GM21360 (cell line): ENCODE measurements around the gene SPAG9.
A peak's percentile ranks its signal among the peaks of the same experiment; 100 is the strongest.
"Not testable (repeated sequence)": the region's sequence is repeated elsewhere in the genome, so short reads cannot be mapped to it uniquely, and the experiment has no call there.

Experiments
- ATAC-seq: cut with Tn5 transposase; IDR thresholded peaks from one replicate; pipeline ENCODE4 v1.9.1; 2021; ENCODE audit warnings: mild to moderate bottlenecking, moderate library complexity; ENCODE audit not compliant: unreplicated experiment

SPAG9 gene

DNA sequence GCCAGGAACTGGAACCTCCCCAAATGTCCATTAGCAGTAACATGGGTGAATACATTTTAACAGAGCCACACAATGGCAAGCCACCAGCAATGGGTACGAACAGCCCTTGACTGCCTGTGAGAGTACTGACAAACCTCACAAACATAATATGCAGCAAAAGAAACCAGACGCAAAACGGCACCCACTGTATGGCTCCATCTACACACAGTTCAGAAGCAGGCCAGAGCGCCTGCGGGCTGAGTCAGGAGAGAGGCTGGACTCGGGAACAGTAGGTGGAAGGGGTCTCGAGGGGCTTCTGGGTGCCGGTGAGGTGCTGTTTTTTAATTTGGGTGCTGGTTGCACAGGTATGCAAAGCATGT lies 177.1 kb downstream of the SPAG9 start:
- no peak for ATAC-seq

- not testable (repeated sequence) for ATAC-seq
These were observed 179.0 kb downstream of the SPAG9 start for GRCh38 chr17:50941676-50942048.

DNA sequence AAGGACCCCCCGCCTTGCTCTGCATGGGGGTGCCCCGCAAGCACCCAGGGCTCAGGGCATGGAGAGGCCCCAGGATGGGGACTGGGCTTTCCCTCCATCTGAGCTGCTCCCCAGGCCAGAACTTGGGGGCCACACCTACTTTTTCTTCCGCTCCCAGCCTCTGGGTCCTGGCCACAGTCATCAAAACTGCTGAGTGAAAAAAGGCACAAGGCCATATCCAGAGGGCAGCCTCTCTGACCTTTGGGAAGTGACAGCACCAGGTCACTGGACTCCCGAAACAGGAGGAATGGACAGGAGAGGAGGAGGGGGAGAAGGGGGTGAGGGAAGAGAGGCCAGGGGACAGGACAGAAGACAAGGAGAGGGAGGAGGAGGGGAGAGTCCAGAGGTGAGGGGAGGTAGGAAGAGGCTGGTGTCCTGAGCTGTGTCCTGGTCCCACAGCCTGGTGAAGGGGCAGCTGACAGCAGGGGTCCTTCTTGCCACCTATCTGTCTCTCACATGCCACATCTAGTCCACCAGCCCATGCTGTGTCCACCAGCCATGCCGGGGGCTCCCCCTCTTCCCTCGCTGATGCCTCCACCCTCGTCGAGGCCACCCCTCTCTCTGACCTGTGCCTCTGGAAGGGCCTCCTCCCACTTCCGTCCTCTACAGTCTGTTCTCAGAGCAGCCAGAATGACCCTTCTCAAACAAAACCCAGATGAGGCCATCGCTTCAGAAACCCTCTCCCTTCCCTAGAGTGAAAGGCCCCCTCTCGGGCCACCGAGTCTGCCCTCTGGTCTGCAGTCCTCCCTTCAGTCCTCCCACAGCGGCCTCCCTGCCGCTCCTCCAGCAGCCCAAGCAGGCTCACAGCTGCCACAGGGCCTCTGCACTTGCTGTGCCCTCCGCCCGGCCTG lies 180.6 kb downstream of the SPAG9 start:
- ATAC-seq, result no peak

- ATAC-seq, result no peak
These were observed 181.2 kb downstream of the SPAG9 start for GRCh38 chr17:50939542-50939794.

GRCh38 chr17:50938821-50939541 lies 181.7 kb downstream of the SPAG9 start:
- no peak for ATAC-seq

DNA sequence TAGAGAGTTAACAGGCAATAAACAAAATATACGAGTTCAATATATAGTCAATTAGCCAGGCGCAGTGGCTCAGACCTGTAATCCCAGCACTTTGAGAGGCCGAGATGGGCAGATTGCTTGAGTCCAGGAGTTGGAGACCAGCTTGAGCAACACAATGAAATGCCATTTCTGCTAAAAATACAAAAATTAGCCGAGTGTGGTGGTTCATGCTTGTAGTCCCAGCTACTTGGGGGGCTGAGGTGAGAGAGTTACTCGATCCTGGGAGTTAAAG lies 184.7 kb downstream of the SPAG9 start:
- ATAC-seq, result no peak

GRCh38 chr17:50935221-50935995 lies 185.3 kb downstream of the SPAG9 start:
- ATAC-seq, result no peak

DNA sequence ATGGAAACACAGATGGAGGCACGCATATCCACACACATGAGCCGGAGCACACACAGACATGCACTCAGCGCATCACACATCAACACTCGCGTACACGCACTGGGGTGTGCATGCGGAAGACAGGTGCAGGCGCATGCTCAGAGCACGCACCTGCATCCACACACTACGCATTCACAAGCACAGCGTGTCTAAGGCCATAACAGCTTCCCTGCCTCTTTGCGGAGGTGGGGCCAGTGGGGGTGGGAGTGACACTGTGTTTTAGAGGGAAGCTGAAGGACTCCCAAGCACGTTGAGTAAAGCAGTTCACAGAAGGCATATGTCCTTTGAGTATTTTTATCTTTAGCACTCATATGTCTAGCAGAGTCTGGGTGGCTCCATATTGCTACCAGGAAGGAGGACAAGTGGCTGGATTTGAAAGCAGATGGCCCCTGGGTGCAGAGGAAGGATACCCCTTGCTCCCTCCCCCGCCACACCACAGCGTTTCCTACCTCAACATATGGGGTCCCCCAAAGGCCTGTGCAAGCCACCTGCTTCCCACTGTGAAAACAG lies 185.9 kb downstream of the SPAG9 start:
- ATAC-seq, result no peak

- no peak for ATAC-seq
These were observed 186.5 kb downstream of the SPAG9 start for GRCh38 chr17:50934161-50934560.

DNA sequence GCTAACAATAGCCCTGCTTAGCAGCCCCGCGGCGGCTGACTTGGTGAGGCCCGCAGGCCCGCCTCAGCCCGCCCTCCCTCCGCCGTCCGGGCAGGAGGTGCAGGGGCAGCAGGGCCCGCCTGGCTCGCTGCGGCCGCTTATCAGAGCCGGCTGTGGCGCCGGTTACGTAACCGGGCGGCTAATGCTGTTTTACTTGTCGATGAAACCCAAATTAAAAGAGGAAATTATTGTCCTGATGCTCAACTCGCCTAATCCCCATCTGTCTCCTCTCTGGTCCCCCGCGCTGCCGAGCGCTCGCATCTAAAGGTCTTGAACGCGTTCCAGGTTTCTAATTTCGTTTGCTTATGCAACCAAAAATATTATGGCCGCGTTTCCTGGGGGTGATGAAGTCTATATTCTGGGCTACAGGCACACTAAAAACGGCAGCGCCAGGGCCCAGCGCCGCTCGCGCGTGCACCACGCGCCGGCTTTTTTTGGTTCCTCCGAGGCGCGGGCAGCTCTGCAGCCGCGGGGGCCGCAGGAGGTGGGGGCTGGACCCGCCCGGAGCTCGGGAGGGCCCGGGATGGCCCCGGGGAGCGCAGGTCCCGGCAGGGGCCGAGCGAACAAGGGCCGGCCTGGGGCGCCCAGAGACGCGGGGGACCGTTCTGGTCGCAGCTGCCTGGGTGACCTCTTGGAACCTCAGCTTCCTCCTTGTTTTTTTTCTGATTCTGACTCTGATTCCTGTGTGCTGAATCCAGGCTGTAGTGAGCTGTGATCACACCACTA lies 189.3 kb downstream of the SPAG9 start:
- peak; percentile 54 for ATAC-seq

DNA sequence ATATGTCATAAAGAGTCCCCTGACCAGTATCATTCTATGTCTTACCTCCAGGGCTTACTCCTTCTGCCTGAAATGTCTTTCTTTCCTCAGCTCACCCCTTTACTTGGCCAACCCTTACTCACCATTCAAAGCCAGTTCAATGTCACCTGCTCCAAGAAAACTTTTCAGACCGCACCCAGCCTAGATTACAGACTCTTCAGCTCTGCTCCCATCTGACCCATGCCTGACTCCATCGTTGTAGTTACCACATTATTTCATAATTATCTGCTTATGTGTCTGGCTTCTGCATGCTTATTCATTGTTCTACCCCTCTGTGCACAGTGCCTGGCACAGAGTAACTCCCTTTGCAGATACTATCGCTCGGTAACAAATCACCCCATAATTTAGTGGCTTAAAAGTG lies 192.0 kb downstream of the SPAG9 start:
- no peak for ATAC-seq

- ATAC-seq, result no peak
These were observed 193.4 kb downstream of the SPAG9 start for GRCh38 chr17:50927287-50927686.

- no peak for ATAC-seq
These were observed 194.1 kb downstream of the SPAG9 start for GRCh38 chr17:50926523-50926922.

- ATAC-seq, result no peak
These were observed 195.3 kb downstream of the SPAG9 start for GRCh38 chr17:50925296-50925891.

DNA sequence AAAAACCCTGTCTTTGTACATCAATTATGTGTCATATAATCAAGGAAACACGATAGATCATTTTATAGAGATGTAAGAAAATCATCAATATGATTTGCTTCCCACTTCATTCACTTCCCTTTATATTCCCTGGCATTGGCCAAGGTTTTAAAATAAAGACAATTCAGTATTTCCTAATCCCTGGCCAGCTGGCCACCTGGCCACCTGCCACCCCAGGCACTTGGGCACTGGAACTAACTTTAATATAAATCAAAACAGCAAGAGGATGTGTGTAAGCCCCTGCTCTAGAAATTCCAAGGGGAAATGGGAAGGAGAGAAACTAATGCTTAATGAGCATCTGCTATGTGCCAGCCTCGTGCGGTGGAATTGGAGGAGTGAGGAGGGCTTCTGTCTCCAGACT lies 195.9 kb downstream of the SPAG9 start:
- no peak for ATAC-seq

DNA sequence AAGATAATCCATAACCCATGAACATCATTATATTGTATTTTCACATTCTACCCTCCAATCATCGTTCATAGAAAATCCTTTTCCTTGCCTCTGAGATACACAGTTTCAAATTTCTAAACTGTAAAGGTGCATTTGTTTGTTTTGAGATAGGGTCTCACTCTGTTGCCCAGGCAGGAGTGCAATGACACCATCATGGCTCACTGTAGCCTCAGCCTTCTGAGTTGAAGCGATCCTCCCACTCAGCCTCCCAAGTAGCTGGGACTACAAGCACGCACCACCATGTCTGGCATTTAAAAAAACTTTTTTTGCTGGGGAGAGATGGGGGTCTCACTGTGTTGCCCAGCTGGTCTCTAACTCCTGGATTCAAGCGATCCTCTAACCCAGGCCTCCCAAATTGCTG lies 196.4 kb downstream of the SPAG9 start:
- ATAC-seq, result no peak

GRCh38 chr17:50923611-50924010 lies 197.1 kb downstream of the SPAG9 start:
- no peak for ATAC-seq

- ATAC-seq, result no peak
These were observed 197.8 kb downstream of the SPAG9 start for GRCh38 chr17:50922721-50923405.

DNA sequence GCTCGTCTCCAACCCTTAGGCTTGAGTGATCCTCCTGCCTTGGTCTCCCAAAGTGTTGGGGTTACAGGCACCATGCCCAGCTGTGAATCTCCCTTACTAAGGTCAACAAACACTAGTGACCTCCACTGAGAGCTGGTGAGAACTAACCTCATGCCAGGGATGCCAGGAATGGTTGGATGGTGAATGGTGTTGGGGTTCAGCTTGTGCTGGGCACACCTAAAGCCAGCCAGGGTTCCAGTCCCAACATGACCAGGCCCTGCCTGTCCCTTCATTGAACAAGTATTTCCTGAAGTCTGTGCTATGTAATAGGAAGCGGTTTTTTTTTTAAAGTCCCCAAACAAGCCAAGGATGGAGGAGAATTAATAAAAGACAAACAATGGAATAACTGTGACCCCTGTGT lies 198.6 kb downstream of the SPAG9 start:
- no peak for ATAC-seq

DNA sequence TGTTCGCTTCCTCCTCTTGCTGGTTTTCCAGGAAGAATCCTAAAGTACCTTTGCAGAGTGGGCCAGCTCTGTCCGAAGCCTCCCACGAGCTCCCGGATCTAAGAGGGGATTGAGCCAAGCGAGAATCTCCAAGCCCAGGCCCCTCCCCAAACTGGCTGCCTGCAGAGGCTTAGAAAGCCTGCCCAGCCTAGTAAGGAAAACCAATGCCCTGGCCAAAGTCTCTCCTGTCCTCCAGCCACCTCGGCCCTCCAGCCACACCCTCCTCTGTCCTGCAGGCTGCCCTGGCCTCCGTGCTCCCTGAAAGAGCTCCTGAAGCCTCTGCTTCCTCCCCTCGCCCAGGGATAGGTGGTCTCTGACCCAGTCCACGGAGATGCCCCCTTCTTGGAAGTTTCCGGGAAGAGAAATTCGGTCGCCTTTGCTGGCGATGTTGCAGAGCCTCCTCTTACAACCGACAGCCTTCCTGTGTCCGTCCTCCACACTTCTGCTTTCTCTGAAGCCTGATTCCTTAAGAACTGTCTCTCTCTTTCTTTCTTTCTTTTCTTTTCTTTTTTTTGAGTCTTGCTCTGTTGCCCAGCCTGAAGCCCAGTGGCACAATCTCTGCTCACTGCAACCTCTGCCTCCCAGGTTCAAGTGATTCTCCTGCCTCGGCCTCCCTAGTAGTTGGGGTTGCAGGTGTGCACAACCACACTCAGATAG lies 199.6 kb downstream of the SPAG9 start:
- ATAC-seq, result no peak
